Uterus (tissue), 2 donors: Measurements from ENCODE around the gene BUB1.

Experiments
- CTCF ChIP-seq, 4 experiments: fragments of 200-600 bp in 2 of 4; fragments of 450-650 bp in 2 of 4; sonication (generic) in 2 of 4; IDR thresholded peaks; one replicate each; pipeline ENCODE4 v1.5.1; 2016 to 2019; ENCODE audit warnings: antibody characterized with exemption in 4 of 4, mild to moderate bottlenecking in 2 of 4, moderate library complexity in 1 of 4
- POLR2A ChIP-seq, 2 donors: fragments of 450-650 bp; IDR thresholded peaks; one replicate each; pipeline ENCODE4 v1.6.1; 2016; ENCODE audit warnings: antibody characterized with exemption in 2 of 2, mild to moderate bottlenecking in 1 of 2, moderate library complexity in 1 of 2

DNA sequence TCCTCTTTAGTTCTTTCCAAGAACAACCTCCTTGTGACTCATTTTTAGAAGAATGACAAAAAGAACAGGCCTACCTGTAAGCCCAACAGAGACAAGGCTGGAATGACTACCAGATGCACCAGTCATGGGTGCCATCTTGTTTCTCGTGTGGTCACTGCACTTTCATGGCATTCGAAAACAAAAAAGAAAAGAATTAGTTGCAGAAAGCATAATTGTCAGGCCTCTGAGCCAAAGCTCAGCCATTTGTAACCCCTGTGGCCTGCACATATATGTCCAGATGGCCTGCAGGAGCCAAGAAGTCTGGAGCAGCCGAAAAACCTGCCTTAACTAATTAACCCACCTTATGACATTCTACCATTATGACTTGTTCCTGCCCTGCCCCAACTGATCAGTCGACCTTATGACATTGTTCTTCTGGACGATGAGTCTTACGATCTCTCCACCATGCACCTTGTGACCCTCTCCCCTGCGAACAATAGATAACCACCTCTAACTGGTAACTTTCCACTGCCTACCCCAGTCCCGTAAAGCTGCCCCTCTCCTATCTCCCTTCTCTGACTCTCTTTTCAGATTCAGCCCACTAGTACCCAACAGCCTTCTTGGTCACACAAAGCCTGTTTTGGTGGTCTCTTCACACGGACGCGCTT, 13.9 kb upstream of the BUB1 start:
- TF ChIP-seq CTCF (IDR thresholded peaks at IDR 0.05) (no peak), POLR2A (IDR thresholded peaks at IDR 0.05) (no peak)
